Fibroblast of lung (primary cell): ENCODE results near the gene SLC5A1. TPM values are rescaled to one million over a fixed set of nuclear protein-coding genes. Genes with fewer than 3 reads are reported as not detected.

Source experiments
- DNase-seq, 2 donors: peaks; one replicate each; pipeline versions ENCODE4 v3.0.0 to v3.0.0-alpha.2; 2010; ENCODE audit warnings: low read depth in 2 of 2
- H2AFZ ChIP-seq: 2 replicates; pipeline ENCODE4 v1.5.1; 2012; ENCODE audit warnings: low read length, control low read depth, inconsistent platforms
- H3K27ac ChIP-seq: 2 replicates; pipeline ENCODE4 v1.5.1; 2011; ENCODE audit warnings: low read length, control low read depth; ENCODE audit not compliant: insufficient read depth
- H3K27me3 ChIP-seq: 2 replicates; pipeline ENCODE4 v1.5.1; 2011; ENCODE audit warnings: mild to moderate bottlenecking, low read length; ENCODE audit not compliant: control insufficient read depth, insufficient read depth
- H3K36me3 ChIP-seq: 2 replicates; pipeline ENCODE4 v1.5.1; 2011; ENCODE audit warnings: low read length; ENCODE audit not compliant: control insufficient read depth, insufficient read depth
- H3K4me1 ChIP-seq: 2 replicates; pipeline ENCODE4 v1.5.1; 2011; ENCODE audit warnings: low read length; ENCODE audit not compliant: control insufficient read depth, insufficient read depth; ENCODE audit errors: extremely low read depth
- H3K4me2 ChIP-seq: 2 replicates; pipeline ENCODE4 v1.5.1; 2011; ENCODE audit warnings: low read length, control low read depth; ENCODE audit not compliant: insufficient read depth; ENCODE audit errors: extremely low read depth
- H3K4me3 ChIP-seq, 4 experiments: fragments of 200-600 bp in 1 of 4; sonication (generic) in 1 of 4; replicated peaks in 1 of 4; 2 replicates each; pipeline ENCODE4 v1.5.1; 2011 to 2016; ENCODE audit warnings: low read length in 4 of 4, low read depth in 3 of 4, mild to moderate bottlenecking in 3 of 4, control low read depth in 2 of 4, inconsistent platforms in 1 of 4, mixed read lengths in 1 of 4; ENCODE audit not compliant: insufficient read depth in 1 of 4; ENCODE audit errors: control extremely low read depth in 1 of 4
- H3K79me2 ChIP-seq: 2 replicates; pipeline ENCODE4 v1.5.1; 2012; ENCODE audit warnings: mild to moderate bottlenecking, low read length, inconsistent platforms; ENCODE audit not compliant: control insufficient read depth, insufficient read depth
- H3K9ac ChIP-seq: 2 replicates; pipeline ENCODE4 v1.5.1; 2011; ENCODE audit warnings: mild to moderate bottlenecking, low read length, control low read depth; ENCODE audit not compliant: insufficient read depth
- H3K9me3 ChIP-seq: 2 replicates; pipeline ENCODE4 v1.5.1; 2012; ENCODE audit warnings: low read depth, low read length; ENCODE audit not compliant: control insufficient read depth, insufficient read depth
- H4K20me1 ChIP-seq: 2 replicates; pipeline ENCODE4 v1.5.1; 2011; ENCODE audit warnings: low read length; ENCODE audit not compliant: control insufficient read depth, insufficient read depth; ENCODE audit errors: extremely low read depth
- CTCF ChIP-seq, 2 donors: IDR thresholded peaks in 1 of 2; conservative IDR thresholded peaks in 1 of 2; 1 replicate in 1 of 2; 2 replicates in 1 of 2; pipeline ENCODE4 v1.5.1; 2011 to 2012; ENCODE audit warnings: low read length in 2 of 2, control low read depth in 1 of 2, inconsistent platforms in 1 of 2, low read depth in 1 of 2, mild to moderate bottlenecking in 1 of 2
- EZH2 ChIP-seq: IDR thresholded peaks from 2 replicates; pipeline ENCODE4 v1.5.1; 2012; ENCODE audit warnings: low read length, control low read depth, mild to moderate bottlenecking; ENCODE audit errors: missing control alignments
- polyA plus RNA-seq, 2 donors: library from polyadenylated mRNA; depleted of rRNA in 1 of 2; stranded (reverse) in 1 of 2; unstranded in 1 of 2; fragments of >200 nt; gene quantifications; 2 replicates each; pipeline ENCODE4 v1.2.1, GENCODE V29; 2011 to 2012; ENCODE audit warnings: missing spikeins in 1 of 2
- total RNA-seq: library from RNA; depleted of rRNA; stranded (reverse); fragments of >200 nt; gene quantifications from 2 replicates; pipeline ENCODE4 v1.2.1, GENCODE V29; 2014

The SLC5A1 gene
- total and polyA plus RNA-seq, 2 donors (not counting 1 experiment from before 2014, with no cell fraction given) = not detected

DNA sequence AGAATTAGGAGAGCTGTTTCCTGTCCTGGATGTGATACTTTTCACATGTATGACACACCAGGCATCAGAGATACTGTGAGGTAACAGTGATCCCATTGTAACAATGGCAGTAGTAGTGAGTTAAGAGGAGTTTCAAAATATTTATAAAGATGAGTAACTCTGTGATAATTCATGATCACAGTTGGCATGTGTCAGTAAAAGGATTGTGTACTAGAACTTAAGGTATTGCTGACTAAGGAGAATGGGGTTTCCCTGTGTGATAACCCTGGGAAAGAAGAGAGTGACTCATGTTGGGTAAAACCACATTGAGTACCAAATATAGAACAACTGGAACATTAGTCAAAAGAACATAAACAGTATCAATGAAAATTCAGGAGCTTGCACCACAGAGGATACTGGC, 22.9 kb upstream of the SLC5A1 start:
- TF ChIP-seq CTCF (conservative IDR thresholded peaks at IDR 0.05 in 1 of 2, IDR thresholded peaks at IDR 0.05 in 1 of 2; ENCODE audit: low read depth in 1 of 2, low read length in 2 of 2) (no peak), EZH2 (no peak)
- no peaks in the 10 kb centered on the region for H3K79me2 ChIP-seq
- H3K4me2 ChIP-seq = no peak overlapping the region
- no peaks in the 10 kb centered on the region for H3K4me1 ChIP-seq
- no peaks in the 10 kb centered on the region for H3K36me3 ChIP-seq
- peak; percentile 66 to 91 for DNase-seq
- H2AFZ ChIP-seq = no peak overlapping the region
- no peaks in the 10 kb centered on the region for H3K9me3 ChIP-seq
- H3K27ac ChIP-seq = no peak overlapping the region
- no peak overlapping the region for H3K9ac ChIP-seq
- H3K27me3 ChIP-seq = no peaks in the 10 kb centered on the region
- no peaks in the 10 kb centered on the region for H4K20me1 ChIP-seq
- no peak overlapping the region for H3K4me3 ChIP-seq

DNA sequence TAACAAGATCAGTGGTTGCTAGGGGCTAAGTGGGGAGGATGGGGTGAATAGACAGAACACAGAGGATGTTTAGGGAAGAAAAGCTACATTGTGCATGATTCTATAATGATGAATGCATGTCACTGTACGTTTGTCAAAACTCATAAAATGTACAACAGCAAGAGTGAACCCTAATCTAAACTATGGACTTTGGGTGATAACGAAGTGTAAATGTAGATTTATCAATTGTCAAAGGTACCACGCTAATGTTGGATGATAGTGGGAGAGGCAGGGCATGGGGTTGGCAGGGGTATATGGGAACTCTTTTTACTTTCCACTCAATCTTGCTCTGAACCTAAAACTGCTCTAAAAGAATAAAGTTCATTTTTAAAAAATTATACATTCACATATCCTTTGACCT, 21.3 kb upstream of the SLC5A1 start:
- DNase-seq = no peak
- Histone ChIP-seq H3K4me2 (no peak overlapping the region), H2AFZ (no peak overlapping the region), H3K4me1 (no peaks in the 10 kb centered on the region), H3K27me3 (no peaks in the 10 kb centered on the region), H3K27ac (no peak overlapping the region), H3K36me3 (no peaks in the 10 kb centered on the region), H3K9me3 (no peaks in the 10 kb centered on the region), H3K9ac (no peak overlapping the region), H4K20me1 (no peaks in the 10 kb centered on the region), H3K79me2 (no peaks in the 10 kb centered on the region), H3K4me3 (no peak overlapping the region)
- TF ChIP-seq CTCF (conservative IDR thresholded peaks at IDR 0.05 in 1 of 2, IDR thresholded peaks at IDR 0.05 in 1 of 2; ENCODE audit: low read depth in 1 of 2, low read length in 2 of 2) (no peak), EZH2 (no peak)

- no peak overlapping the region for H2AFZ ChIP-seq
- no peak overlapping the region for H3K27ac ChIP-seq
- H3K9ac ChIP-seq = no peak overlapping the region
- H3K79me2 ChIP-seq = no peaks in the 10 kb centered on the region
- no peak overlapping the region for H3K4me2 ChIP-seq
- no peaks in the 10 kb centered on the region for H3K27me3 ChIP-seq
- DNase-seq = no peak
- TF ChIP-seq CTCF (conservative IDR thresholded peaks at IDR 0.05 in 1 of 2, IDR thresholded peaks at IDR 0.05 in 1 of 2; ENCODE audit: low read depth in 1 of 2, low read length in 2 of 2) (no peak), EZH2 (no peak)
- no peaks in the 10 kb centered on the region for H3K36me3 ChIP-seq
- H3K4me1 ChIP-seq = no peaks in the 10 kb centered on the region
- H3K4me3 ChIP-seq = no peak overlapping the region
- no peaks in the 10 kb centered on the region for H3K9me3 ChIP-seq
- no peaks in the 10 kb centered on the region for H4K20me1 ChIP-seq
Observed at GRCh38 chr22:32023251-32023827, 19.7 kb upstream of the SLC5A1 start.
